ENCODE data around the gene NMNAT3.

- TF ChIP-seq CTCF (IDR thresholded peaks at IDR 0.05 in 4 of 5, conservative IDR thresholded peaks at IDR 0.05 in 1 of 5): no peak
- TF ChIP-seq POLR2A (IDR thresholded peaks at IDR 0.05): no peak
These were observed 150.5 kb downstream of the NMNAT3 start for GRCh38 chr3:139527265-139527664.
